Fibroblast of gingiva (primary cell): ENCODE data around the gene TOX3.

Source experiments
- DNase-seq: peaks from one replicate; pipeline ENCODE4 v3.0.0-alpha.2; 2011; ENCODE audit warnings: low read depth

TOX3 gene

GRCh38 chr16:52547004-52547833 is at the start of gene TOX3:
Gene TOX3 (minus strand): TSS chr16:52547143. CDS start chr16:52546723, 420 bp downstream.
- no peak for DNase-seq

GRCh38 chr16:52592778-52593177 is 45.8 kb upstream of the TOX3 start:
- DNase-seq, result no peak

GRCh38 chr16:52591934-52592592 is 45.1 kb upstream of the TOX3 start:
- no peak for DNase-seq

GRCh38 chr16:52591471-52591870 is 44.5 kb upstream of the TOX3 start:
- DNase-seq, result no peak

- no peak for DNase-seq
Measured at GRCh38 chr16:52586159-52586558, 39.2 kb upstream of the TOX3 start.

GRCh38 chr16:52584354-52585320 is 37.7 kb upstream of the TOX3 start:
- DNase-seq, result no peak

GRCh38 chr16:52581530-52581929 is 34.6 kb upstream of the TOX3 start:
- DNase-seq, result no peak

GRCh38 chr16:52580488-52580887 is 33.5 kb upstream of the TOX3 start:
- DNase-seq, result no peak

GRCh38 chr16:52578829-52579498 is 32.0 kb upstream of the TOX3 start:
- DNase-seq, result no peak

- no peak for DNase-seq
Measured at GRCh38 chr16:52578007-52578828, 31.3 kb upstream of the TOX3 start.

- no peak for DNase-seq
Measured at GRCh38 chr16:52577130-52577706, 30.3 kb upstream of the TOX3 start.

GRCh38 chr16:52573365-52574299 is 26.7 kb upstream of the TOX3 start:
- no peak for DNase-seq

GRCh38 chr16:52572656-52573055 is 25.7 kb upstream of the TOX3 start:
- no peak for DNase-seq

- no peak for DNase-seq
Measured at GRCh38 chr16:52570495-52571091, 23.6 kb upstream of the TOX3 start.

GRCh38 chr16:52569701-52570100 is 22.8 kb upstream of the TOX3 start:
- DNase-seq, result no peak

- no peak for DNase-seq
Measured at GRCh38 chr16:52568983-52569690, 22.2 kb upstream of the TOX3 start.

GRCh38 chr16:52568495-52568894 is 21.6 kb upstream of the TOX3 start:
- no peak for DNase-seq

GRCh38 chr16:52567193-52567592 is 20.2 kb upstream of the TOX3 start:
- DNase-seq, result no peak
